Endothelial cell of umbilical vein (primary cell): ENCODE data around the gene ZDHHC20. TPM values are rescaled to one million over a fixed set of nuclear protein-coding genes. Genes with fewer than 3 reads are reported as not detected.

ENCODE experiments used
- BruUV-seq: library from RNA; stranded (reverse); fragments of 400-500 nt; replicated peaks from 2 replicates; lab custom pipeline; 2021; lab: Mats Ljungman, UMichigan
- CTCF ChIA-PET: fragments of 300-600, 350-600 bp; sonication (Branson Sonifier 250); formaldehyde crosslinking; loops from one replicate; lab custom pipeline; 2021; ENCODE audit warnings: antibody characterized with exemption, inconsistent platforms; lab: Charles Lee
- POLR2A ChIA-PET: fragments of 300-600, 350-600 bp; sonication (Branson Sonifier 250); formaldehyde crosslinking; loops from one replicate; lab custom pipeline; 2021; ENCODE audit warnings: antibody characterized with exemption, inconsistent platforms; lab: Charles Lee
- DNase-seq: peaks from one replicate; pipeline ENCODE4 v3.0.0-alpha.2; 2011; ENCODE audit warnings: low read depth, low spot score
- FAIRE-seq: peaks from 2 replicates; lab custom pipeline; 2011; peaks lifted over from hg19 to GRCh38; lab: Jason Lieb, UNC
- H2AFZ ChIP-seq: 2 replicates; pipeline ENCODE4 v1.6.0; 2012; ENCODE audit warnings: low read depth, low read length, control low read depth, inconsistent platforms
- H3K27ac ChIP-seq: 2 replicates; pipeline ENCODE4 v1.5.1; 2011; ENCODE audit warnings: low read depth, mild to moderate bottlenecking, control low read depth, low read length, moderate library complexity; ENCODE audit not compliant: insufficient read depth
- H3K27me3 ChIP-seq, 2 experiments: 2 replicates each; pipeline versions ENCODE4 v1.6.0 to v1.6.1; 2011; ENCODE audit warnings: low read length in 2 of 2, mixed read lengths in 1 of 2; ENCODE audit not compliant: control insufficient read depth in 2 of 2, insufficient read depth in 2 of 2
- H3K36me3 ChIP-seq, 2 experiments: 2 replicates in 1 of 2; 3 replicates in 1 of 2; pipeline ENCODE4 v1.5.1; 2011; ENCODE audit warnings: low read length in 2 of 2, mild to moderate bottlenecking in 1 of 2, moderate library complexity in 1 of 2; ENCODE audit not compliant: control insufficient read depth in 2 of 2, insufficient read depth in 2 of 2; ENCODE audit errors: extremely low read depth in 1 of 2
- H3K4me1 ChIP-seq: 3 replicates; pipeline ENCODE4 v1.5.1; 2011; ENCODE audit warnings: mild to moderate bottlenecking, low read length; ENCODE audit not compliant: control insufficient read depth, insufficient read depth; ENCODE audit errors: extremely low read depth
- H3K4me2 ChIP-seq: 2 replicates; pipeline ENCODE4 v1.6.1; 2011; ENCODE audit warnings: low read length, control low read depth, mixed read lengths; ENCODE audit not compliant: insufficient read depth
- H3K4me3 ChIP-seq, 3 experiments: fragments of 200-600 bp in 1 of 3; sonication (generic), shearing (Covaris generic) in 1 of 3; replicated peaks in 1 of 3; 2 replicates each; pipeline ENCODE4 v1.5.1; 2011 to 2016; ENCODE audit warnings: control low read depth in 3 of 3, low read length in 3 of 3, mild to moderate bottlenecking in 2 of 3, inconsistent platforms in 1 of 3, low read depth in 1 of 3, moderate library complexity in 1 of 3; ENCODE audit not compliant: insufficient read depth in 1 of 3
- H3K79me2 ChIP-seq: 2 replicates; pipeline ENCODE4 v1.6.0; 2012; ENCODE audit warnings: low read length, inconsistent platforms; ENCODE audit not compliant: control insufficient read depth, insufficient read depth
- H3K9ac ChIP-seq: replicated peaks from 2 replicates; pipeline ENCODE3; 2011; ENCODE audit warnings: low read length, control low read depth; ENCODE audit not compliant: insufficient read depth; ENCODE audit errors: extremely low read depth
- H3K9me1 ChIP-seq: replicated peaks from 3 replicates; pipeline ENCODE4 v1.6.0; 2011; ENCODE audit warnings: mild to moderate bottlenecking, low read length; ENCODE audit not compliant: control insufficient read depth, insufficient read depth; ENCODE audit errors: extremely low read depth
- H3K9me3 ChIP-seq: replicated peaks from 2 replicates; pipeline ENCODE4 v1.5.1; 2012; ENCODE audit warnings: low read length, inconsistent platforms; ENCODE audit not compliant: control insufficient read depth, insufficient read depth
- H4K20me1 ChIP-seq: replicated peaks from 2 replicates; pipeline ENCODE3; 2011; ENCODE audit warnings: mild to moderate bottlenecking, low read length; ENCODE audit not compliant: control insufficient read depth, insufficient read depth; ENCODE audit errors: extremely low read depth
- CTCF ChIP-seq, 2 donors: IDR thresholded peaks; 1 replicate in 1 of 2; 2 replicates in 1 of 2; pipeline ENCODE4 v1.5.1; 2011; ENCODE audit warnings: low read length in 2 of 2, mild to moderate bottlenecking in 2 of 2, moderate library complexity in 2 of 2, control low read depth in 1 of 2, inconsistent platforms in 1 of 2, low read depth in 1 of 2; ENCODE audit not compliant: insufficient read depth in 1 of 2; ENCODE audit errors: extremely low read depth in 1 of 2
- EZH2 ChIP-seq: IDR thresholded peaks from 2 replicates; pipeline ENCODE4 v1.6.1; 2012; ENCODE audit warnings: borderline replicate concordance, low read depth, mild to moderate bottlenecking, moderate library complexity, low read length, inconsistent platforms; ENCODE audit not compliant: severe bottlenecking
- FOS ChIP-seq: IDR thresholded peaks from 2 replicates; pipeline ENCODE4 v1.6.1; 2011; ENCODE audit warnings: mild to moderate bottlenecking, low read length, moderate library complexity, borderline replicate concordance; ENCODE audit not compliant: insufficient read depth
- GATA2 ChIP-seq: IDR thresholded peaks from 2 replicates; pipeline ENCODE4 v1.7.0; 2011; ENCODE audit warnings: low read depth, mild to moderate bottlenecking, moderate library complexity, mixed read lengths, low read length; ENCODE audit not compliant: insufficient read length, insufficient read depth
- JUN ChIP-seq: IDR thresholded peaks from 2 replicates; pipeline ENCODE4 v1.6.1; 2011; ENCODE audit warnings: borderline replicate concordance, low read depth; ENCODE audit not compliant: insufficient read length, insufficient read depth
- MAX ChIP-seq: IDR thresholded peaks from 2 replicates; pipeline ENCODE4 v1.6.1; 2011; ENCODE audit not compliant: insufficient read depth, insufficient read length
- MYC ChIP-seq: IDR thresholded peaks from one replicate; pipeline ENCODE4 v1.6.1; 2011; ENCODE audit warnings: mild to moderate bottlenecking, low read depth, low read length
- POLR2A ChIP-seq: IDR thresholded peaks from 2 replicates; pipeline ENCODE4 v1.6.1; 2012; ENCODE audit warnings: low read depth, mild to moderate bottlenecking, control low read depth, low read length
- POLR2AphosphoS5 ChIP-seq: IDR thresholded peaks from 2 replicates; pipeline ENCODE4 v1.6.1; 2012; ENCODE audit warnings: low read depth, mild to moderate bottlenecking, control low read depth, low read length, moderate library complexity; ENCODE audit not compliant: insufficient read depth
- dilution Hi-C: fragments of 300-500 bp; cut with MboI; formaldehyde crosslinking; loops from one replicate; pipeline ENCODE4 v1.15.0; 2019; ENCODE audit warnings: low sequenced_read_pairs; ENCODE audit not compliant: extremely low pct_ligation_motif_present
- intact Hi-C: fragments of 100-400 bp; cut with micrococcal nuclease; formaldehyde crosslinking; loops from one replicate; pipeline ENCODE4 v1.10.0; 2022
- polyA plus RNA-seq, 4 experiments: library from polyadenylated mRNA; depleted of rRNA in 3 of 4; stranded (reverse) in 3 of 4; unstranded in 1 of 4; fragments of >200 nt; gene quantifications; 2 replicates each; pipeline versions ENCODE4 v1.2.1 to v1.2.3, GENCODE V29; 2011 to 2012; ENCODE audit warnings: missing spikeins in 1 of 4
- total RNA-seq: library from RNA; stranded (reverse); gene quantifications from 2 replicates; pipeline ENCODE4 v1.2.3, GENCODE V29; 2021

ZDHHC20 gene
- total and polyA plus RNA-seq, 2 donors (not counting 3 experiments of a cell fraction or from before 2014, with no cell fraction given) = 22.1 to 59.4 TPM

- no peaks in the 10 kb centered on the region for H3K27me3 ChIP-seq
These were observed 45.3 kb upstream of the ZDHHC20 start for GRCh38 chr13:21504379-21504778.

More at GRCh38 chr13:21504379-21504778, 45.3 kb upstream of the ZDHHC20 start:
- Histone ChIP-seq H3K36me3 (peaks cover 0 to 2% of the 10 kb centered on the region in 2 experiments), H3K79me2 (no peaks in the 10 kb centered on the region), H3K4me3 (no peak overlapping the region), H3K4me1 (no peaks in the 10 kb centered on the region), H3K9me1 (no peaks in the 10 kb centered on the region), H3K9me3 (no peaks in the 10 kb centered on the region), H2AFZ (no peak overlapping the region), H3K9ac (no peak overlapping the region), H4K20me1 (no peaks in the 10 kb centered on the region), H3K4me2 (no peak overlapping the region), H3K27ac (no peak overlapping the region)
- no peak for TF ChIP-seq FOS
- no peak for TF ChIP-seq MAX
- no peak for TF ChIP-seq EZH2
- no peak for TF ChIP-seq CTCF (IDR thresholded peaks at IDR 0.05; ENCODE audit: extremely low read depth in 1 of 2, insufficient read depth in 1 of 2, low read depth in 1 of 2, low read length in 2 of 2)
- no peak for TF ChIP-seq MYC
- TF ChIP-seq GATA2 = no peak
- TF ChIP-seq POLR2A = no peak
- no peak for TF ChIP-seq POLR2AphosphoS5
- no peak for TF ChIP-seq JUN
- DNase-seq = no peak
- CTCF ChIA-PET = interaction anchor here (0.9 kb wide), 1 partner anchor 11 kb away, joined by 3 read pairs; no protein-coding TSS in a partner anchor
- no peak for FAIRE-seq
- BruUV-seq = no TSS peak
- POLR2A ChIA-PET = no interaction called here
- intact Hi-C loops = no loop called here
- dilution Hi-C loops = no loop called here
